Keratinocyte (primary cell): ENCODE data around the gene EVX2.

Experiments used
- CTCF ChIP-seq, 3 experiments: IDR thresholded peaks in 1 of 3; conservative IDR thresholded peaks in 1 of 3; optimal IDR thresholded peaks in 1 of 3; 2 replicates in 2 of 3; 3 replicates in 1 of 3; pipeline versions ENCODE3 to v1.5.1; 2011; ENCODE audit warnings: low read length in 3 of 3, mild to moderate bottlenecking in 3 of 3, moderate library complexity in 2 of 3, control low read depth in 1 of 3, inconsistent platforms in 1 of 3; ENCODE audit not compliant: insufficient read depth in 2 of 3; ENCODE audit errors: extremely low read depth in 1 of 3
- EZH2 ChIP-seq: IDR thresholded peaks from one replicate; pipeline ENCODE4 v1.6.1; 2012; ENCODE audit warnings: inconsistent platforms, mild to moderate bottlenecking, low read length, moderate library complexity

DNA sequence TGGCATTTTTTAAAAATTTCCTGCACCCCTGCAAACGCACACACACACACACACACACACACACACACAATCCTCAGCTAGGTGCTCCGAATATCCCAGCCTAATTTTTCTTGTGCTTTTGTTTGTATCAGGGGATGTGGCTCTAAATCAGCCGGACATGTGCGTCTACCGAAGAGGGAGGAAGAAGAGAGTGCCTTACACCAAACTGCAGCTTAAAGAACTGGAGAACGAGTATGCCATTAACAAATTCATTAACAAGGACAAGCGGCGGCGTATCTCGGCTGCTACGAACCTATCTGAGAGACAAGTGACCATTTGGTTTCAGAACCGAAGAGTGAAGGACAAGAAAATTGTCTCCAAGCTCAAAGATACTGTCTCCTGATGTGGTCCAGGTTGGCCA lies 10.6 kb upstream of the EVX2 start:
- no peak for TF ChIP-seq CTCF (optimal IDR thresholded peaks at IDR 0.05 in 1 of 3, IDR thresholded peaks at IDR 0.05 in 1 of 3, conservative IDR thresholded peaks at IDR 0.05 in 1 of 3; ENCODE audit: extremely low read depth in 1 of 3, insufficient read depth in 2 of 3, low read length in 3 of 3)
- no peak for TF ChIP-seq EZH2
